Lung (tissue), 12 donors: ENCODE results near the gene LAMA3. TPM values are rescaled to one million over a fixed set of nuclear protein-coding genes. Genes with fewer than 3 reads are reported as not detected.
A peak's percentile ranks its signal among the peaks of the same experiment; 100 is the strongest.

Experiments used
- ATAC-seq: fragments of 200-7000 bp; cut with Tn5 transposase; one replicate; pipeline ENCODE4 v1.9.1; 2020; ENCODE audit warnings: moderate number of reproducible peaks; ENCODE audit not compliant: insufficient read depth, low FRiP score
- DNase-seq, 3 donors: peaks; one replicate each; pipeline ENCODE4 v3.0.0-alpha.2; 2013 to 2017
- H3K27ac ChIP-seq, 2 donors: one replicate each; pipeline ENCODE4 v1.5.1; 2013; ENCODE audit warnings: mild to moderate bottlenecking in 2 of 2, moderate library complexity in 2 of 2, control low read depth in 1 of 2, inconsistent platforms in 1 of 2, low read depth in 1 of 2, low read length in 1 of 2
- H3K27me3 ChIP-seq, 3 donors: one replicate each; pipeline ENCODE4 v1.5.1; 2013; ENCODE audit warnings: low read length in 2 of 3; ENCODE audit not compliant: control insufficient read depth in 3 of 3, insufficient read depth in 3 of 3
- H3K36me3 ChIP-seq, 4 donors: one replicate each; pipeline ENCODE4 v1.5.1; 2013; ENCODE audit warnings: low read length in 4 of 4, mild to moderate bottlenecking in 1 of 4, moderate library complexity in 1 of 4; ENCODE audit not compliant: control insufficient read depth in 4 of 4, insufficient read depth in 4 of 4
- H3K4me1 ChIP-seq, 5 donors: one replicate each; pipeline ENCODE4 v1.5.1; 2013; ENCODE audit warnings: low read length in 5 of 5, mild to moderate bottlenecking in 2 of 5, moderate library complexity in 1 of 5; ENCODE audit not compliant: control insufficient read depth in 5 of 5, insufficient read depth in 5 of 5
- H3K4me3 ChIP-seq: one replicate; pipeline ENCODE4 v1.5.1; 2013; ENCODE audit warnings: mild to moderate bottlenecking, control low read depth, moderate library complexity
- H3K9ac ChIP-seq, 2 donors: one replicate each; pipeline ENCODE4 v1.5.1; 2013; ENCODE audit warnings: low read length in 2 of 2, control low read depth in 1 of 2; ENCODE audit not compliant: insufficient read depth in 1 of 2
- H3K9me3 ChIP-seq, 4 donors: one replicate each; pipeline ENCODE4 v1.5.1; 2013; ENCODE audit warnings: low read length in 3 of 4, mild to moderate bottlenecking in 1 of 4, moderate library complexity in 1 of 4; ENCODE audit not compliant: control insufficient read depth in 4 of 4, insufficient read depth in 3 of 4
- WGBS, 2 donors: extraction: QIAGEN DNeasy Blood & Tissue Kit; methylation state at CpG; one replicate each; pipeline ENCODE4 v1.1.7; 2013; 5-methylcytosine and 5-hydroxymethylcytosine counted together
- polyA plus RNA-seq, 2 donors: library from polyadenylated mRNA; stranded (reverse); fragments of 200-250 nt; gene quantifications; one replicate each; pipeline ENCODE4 v1.2.1, GENCODE V29; 2013
- total RNA-seq, 2 donors: library from RNA; depleted of rRNA in 1 of 2; stranded (reverse); fragments of >200 nt in 1 of 2; gene quantifications; one replicate each; pipeline ENCODE4 v1.2.1, GENCODE V29; 2014 to 2021
- TF ChIP-seq, protein P1 (sequence below): IDR thresholded peaks from 2 replicates; pipeline ENCODE4 v1.5.1; 2012; ENCODE audit warnings: mild to moderate bottlenecking; ENCODE audit errors: control extremely low read depth, extremely low read depth
- donor health status: control.
- donor health status: control.
- donor health status: Bipolar disorder and iron deficiency.
- donor health status: healthy.
- donor health status: DM: yes; HTN: yes; CAD: no.

The LAMA3 gene
- total and polyA plus RNA-seq, 4 donors: 14.1 to 110 (median 51.9) TPM

GRCh38 chr18:23664674-23665073 lies 24.6 kb upstream of the LAMA3 start:
- no peak for ATAC-seq
- TF ChIP-seq, protein P1, sequence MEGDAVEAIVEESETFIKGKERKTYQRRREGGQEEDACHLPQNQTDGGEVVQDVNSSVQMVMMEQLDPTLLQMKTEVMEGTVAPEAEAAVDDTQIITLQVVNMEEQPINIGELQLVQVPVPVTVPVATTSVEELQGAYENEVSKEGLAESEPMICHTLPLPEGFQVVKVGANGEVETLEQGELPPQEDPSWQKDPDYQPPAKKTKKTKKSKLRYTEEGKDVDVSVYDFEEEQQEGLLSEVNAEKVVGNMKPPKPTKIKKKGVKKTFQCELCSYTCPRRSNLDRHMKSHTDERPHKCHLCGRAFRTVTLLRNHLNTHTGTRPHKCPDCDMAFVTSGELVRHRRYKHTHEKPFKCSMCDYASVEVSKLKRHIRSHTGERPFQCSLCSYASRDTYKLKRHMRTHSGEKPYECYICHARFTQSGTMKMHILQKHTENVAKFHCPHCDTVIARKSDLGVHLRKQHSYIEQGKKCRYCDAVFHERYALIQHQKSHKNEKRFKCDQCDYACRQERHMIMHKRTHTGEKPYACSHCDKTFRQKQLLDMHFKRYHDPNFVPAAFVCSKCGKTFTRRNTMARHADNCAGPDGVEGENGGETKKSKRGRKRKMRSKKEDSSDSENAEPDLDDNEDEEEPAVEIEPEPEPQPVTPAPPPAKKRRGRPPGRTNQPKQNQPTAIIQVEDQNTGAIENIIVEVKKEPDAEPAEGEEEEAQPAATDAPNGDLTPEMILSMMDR: no peak
- H3K4me1 ChIP-seq: peaks cover 0 to 9% (median 0%) of the 10 kb centered on the region in 5 donors
- no peaks in the 10 kb centered on the region for H3K36me3 ChIP-seq
- peaks cover 0 to 37% (median 25%) of the 10 kb centered on the region in 3 donors for H3K27me3 ChIP-seq
- WGBS, 2 donors: 54 to 65% methylated on average over 6 of the region's 6 CpGs
- peaks cover 0 to 2% (median 0%) of the 10 kb centered on the region in 4 donors for H3K9me3 ChIP-seq
- no peak overlapping the region for H3K9ac ChIP-seq
- peak in 1 of 3 donors; percentile 24 for DNase-seq
- H3K4me3 ChIP-seq: no peak overlapping the region
- H3K27ac ChIP-seq: no peak overlapping the region

DNA sequence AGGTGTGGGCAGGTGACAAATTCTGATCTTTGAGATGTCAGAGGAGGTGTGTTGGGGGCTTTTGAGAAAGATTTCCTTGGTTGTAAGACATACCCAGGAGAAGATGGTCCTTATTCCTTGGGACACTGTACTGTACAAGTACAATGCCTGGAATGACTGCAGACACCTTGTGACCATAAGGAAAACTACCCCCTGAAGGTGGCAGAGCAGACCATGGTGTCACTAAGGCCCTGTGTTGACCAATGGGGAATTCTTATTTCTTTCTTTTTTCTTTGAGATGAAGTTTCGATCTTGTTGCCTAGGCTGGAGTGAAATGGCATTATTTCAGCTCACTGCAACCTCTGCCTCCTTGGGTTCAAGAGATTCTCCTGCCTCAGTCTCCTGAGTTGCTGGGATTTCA lies 22.1 kb upstream of the LAMA3 start:
- ATAC-seq: no peak
- TF ChIP-seq, protein P1: no peak
- DNase-seq: no peak
- Histone ChIP-seq H3K36me3 (no peaks in the 10 kb centered on the region), H3K4me1 (peaks cover 0 to 8% (median 0%) of the 10 kb centered on the region in 5 donors), H3K27me3 (peaks cover 0 to 20% (median 12%) of the 10 kb centered on the region in 3 donors), H3K9me3 (peaks cover 0 to 2% (median 0%) of the 10 kb centered on the region in 4 donors), H3K27ac (no peak overlapping the region), H3K9ac (no peak overlapping the region), H3K4me3 (no peak overlapping the region)
- 100% methylated on average over 1 of the region's 1 CpG for WGBS, 2 donors

DNA sequence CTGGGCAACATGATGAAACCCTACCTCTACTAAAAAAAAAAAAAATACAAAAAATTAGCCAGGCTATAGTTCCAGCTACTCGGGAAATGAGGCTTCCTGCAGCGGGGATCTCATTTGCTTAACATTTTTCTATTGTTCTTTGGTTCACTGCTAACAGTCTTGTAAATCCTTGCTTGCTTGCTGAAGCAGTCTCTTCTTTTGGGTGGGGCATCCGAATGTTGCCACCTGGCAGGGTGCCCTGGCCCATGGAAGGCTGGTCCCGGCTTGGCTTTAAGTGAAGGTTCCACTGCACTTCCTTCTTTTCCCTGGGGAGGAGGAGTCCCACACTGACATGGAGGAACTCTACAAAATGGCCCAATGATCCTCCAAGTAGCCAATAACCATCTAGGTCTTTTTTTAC lies 20.5 kb upstream of the LAMA3 start:
- ATAC-seq (no peak), DNase-seq (no peak)
- 38 to 51% methylated on average over 4 of the region's 4 CpGs for WGBS, 2 donors
- H3K9me3 ChIP-seq: no peaks in the 10 kb centered on the region
- no peak overlapping the region for H3K9ac ChIP-seq
- TF ChIP-seq, protein P1: no peak
- no peaks in the 10 kb centered on the region for H3K36me3 ChIP-seq
- H3K4me3 ChIP-seq: no peak overlapping the region
- H3K27me3 ChIP-seq: peaks cover 0 to 13% (median 5%) of the 10 kb centered on the region in 3 donors
- peaks cover 0 to 3% (median 0%) of the 10 kb centered on the region in 5 donors for H3K4me1 ChIP-seq
- no peak overlapping the region for H3K27ac ChIP-seq

DNA sequence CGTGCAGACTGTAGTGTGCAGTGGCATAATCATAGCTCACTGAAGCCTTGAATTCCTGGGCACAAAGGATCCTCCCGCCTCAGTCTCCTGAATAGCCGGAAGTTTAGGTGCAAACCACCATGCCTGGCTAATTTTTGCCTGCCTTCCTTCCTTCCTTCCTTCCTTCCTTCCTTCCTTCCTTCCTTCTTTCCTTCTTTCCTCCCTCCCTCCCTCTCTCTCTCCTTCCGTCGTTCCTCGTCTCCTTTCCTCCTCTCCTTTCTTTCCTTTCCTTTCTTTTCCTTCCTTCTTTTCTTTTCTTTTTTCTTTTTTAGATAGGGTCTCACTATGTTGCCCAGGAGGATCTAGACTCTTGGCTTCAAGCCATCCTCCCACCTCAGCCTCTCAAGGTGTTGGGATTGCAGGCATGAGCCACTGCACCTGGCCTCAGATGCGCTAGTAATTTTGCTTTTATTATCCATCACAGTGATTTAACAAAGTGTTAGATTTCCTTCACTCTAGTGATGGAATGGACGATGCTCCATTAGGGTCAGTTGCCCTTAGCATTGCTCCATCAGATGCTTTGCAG lies 20.0 kb upstream of the LAMA3 start:
- H3K27me3 ChIP-seq: peaks cover 0 to 13% (median 5%) of the 10 kb centered on the region in 3 donors
- H3K4me3 ChIP-seq: no peak overlapping the region
- peaks cover 0 to 3% (median 0%) of the 10 kb centered on the region in 5 donors for H3K4me1 ChIP-seq
- no peak overlapping the region for H3K9ac ChIP-seq
- TF ChIP-seq, protein P1: no peak
- no peak for DNase-seq
- no peaks in the 10 kb centered on the region for H3K36me3 ChIP-seq
- 72 to 82% methylated on average over 8 of the region's 8 CpGs for WGBS, 2 donors
- no peak for ATAC-seq
- H3K27ac ChIP-seq: no peak overlapping the region
- H3K9me3 ChIP-seq: no peaks in the 10 kb centered on the region
